HG02938 (cell line): ENCODE data around the gene OASL.
"Not testable (repeated sequence)": the region's sequence is repeated elsewhere in the genome, so short reads cannot be mapped to it uniquely, and the experiment has no call there.

ENCODE experiments used
- ATAC-seq: cut with Tn5 transposase; IDR thresholded peaks from one replicate; pipeline ENCODE4 v1.9.1; 2021; ENCODE audit warnings: mild to moderate bottlenecking, moderate library complexity; ENCODE audit not compliant: unreplicated experiment

OASL gene

GRCh38 chr12:121038861-121039668, at the start of gene OASL:
TSS of gene OASL (minus strand) at chr12:121039246. CDS start at chr12:121038971, 275 bp downstream.
- ATAC-seq, result peak; percentile 71

- no peak for ATAC-seq
Measured at GRCh38 chr12:121088195-121088585, 49.1 kb upstream of the OASL start.

GRCh38 chr12:121087467-121088194, 48.6 kb upstream of the OASL start:
- no peak for ATAC-seq

GRCh38 chr12:121086781-121087295, 47.8 kb upstream of the OASL start:
- ATAC-seq, result no peak

- ATAC-seq, result no peak
Measured at GRCh38 chr12:121085506-121086353, 46.7 kb upstream of the OASL start.

GRCh38 chr12:121085069-121085468, 46.0 kb upstream of the OASL start:
- no peak for ATAC-seq

GRCh38 chr12:121084229-121084628, 45.2 kb upstream of the OASL start:
- ATAC-seq, result no peak

GRCh38 chr12:121080909-121081308, 41.9 kb upstream of the OASL start:
- no peak for ATAC-seq

GRCh38 chr12:121079736-121080272, 40.8 kb upstream of the OASL start:
- ATAC-seq, result no peak

GRCh38 chr12:121077440-121077839, 38.4 kb upstream of the OASL start:
- not testable (repeated sequence) for ATAC-seq

- ATAC-seq, result not testable (repeated sequence)
Measured at GRCh38 chr12:121075911-121076310, 36.9 kb upstream of the OASL start.

GRCh38 chr12:121072147-121072546, 33.1 kb upstream of the OASL start:
- ATAC-seq, result no peak

GRCh38 chr12:121069206-121069605, 30.2 kb upstream of the OASL start:
- no peak for ATAC-seq

GRCh38 chr12:121065345-121065744, 26.3 kb upstream of the OASL start:
- ATAC-seq, result no peak

GRCh38 chr12:121064586-121064985, 25.5 kb upstream of the OASL start:
- not testable (repeated sequence) for ATAC-seq

- no peak for ATAC-seq
Measured at GRCh38 chr12:121064116-121064515, 25.1 kb upstream of the OASL start.

GRCh38 chr12:121062391-121063045, 23.5 kb upstream of the OASL start:
- no peak for ATAC-seq

GRCh38 chr12:121061831-121062230, 22.8 kb upstream of the OASL start:
- no peak for ATAC-seq

- peak; percentile 65 for ATAC-seq
Measured at GRCh38 chr12:121060149-121061001, 21.3 kb upstream of the OASL start.
